GM12872 (cell line): ENCODE data around the gene PAFAH1B1.
A peak's percentile ranks its signal among the peaks of the same experiment; 100 is the strongest.

ENCODE experiments used
- TF ChIP-seq, protein P1 (sequence below): IDR thresholded peaks from 3 replicates; pipeline ENCODE4 v1.5.1; 2011; ENCODE audit warnings: low read depth, mild to moderate bottlenecking, low read length, moderate library complexity; ENCODE audit not compliant: insufficient read depth

The PAFAH1B1 gene

DNA sequence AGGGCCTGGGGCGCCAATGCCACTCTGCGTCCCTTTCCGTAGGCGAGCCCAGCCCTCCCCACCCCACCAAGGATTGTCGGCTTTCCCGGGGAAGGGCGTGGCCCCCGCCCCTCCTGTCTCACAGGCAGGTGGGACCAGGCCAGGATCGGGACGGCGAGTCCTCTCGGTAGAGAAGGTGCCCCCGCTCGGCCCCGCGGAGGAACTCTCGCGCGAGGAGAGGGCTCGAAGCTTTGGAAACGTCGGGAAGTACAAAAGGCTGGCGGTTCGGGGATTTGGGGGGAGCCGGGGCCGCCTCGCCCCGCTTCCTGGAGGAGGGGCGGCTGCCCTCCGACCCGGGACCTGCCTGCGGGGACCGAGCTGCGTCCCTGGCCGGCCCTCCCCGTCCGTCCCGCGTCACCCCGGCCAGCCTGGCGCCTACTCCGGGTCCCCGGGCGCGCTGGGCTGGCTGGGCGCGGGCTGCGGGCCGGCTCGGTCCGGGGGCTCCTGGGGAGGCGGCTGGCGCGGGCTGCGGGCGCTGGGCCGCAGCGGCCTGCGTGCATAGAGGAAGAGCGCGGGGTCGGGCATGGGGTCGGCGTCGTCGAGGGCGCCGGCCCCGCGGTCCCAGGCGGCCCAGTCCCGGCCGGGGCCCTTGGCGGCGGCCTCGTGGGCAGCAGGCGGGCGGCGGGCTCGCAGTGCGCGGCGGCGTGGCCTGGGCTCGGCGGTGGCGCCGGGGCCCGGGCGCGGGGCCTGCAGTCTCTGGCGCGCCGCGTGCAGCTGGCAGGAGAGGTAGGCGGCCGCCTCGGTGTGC lies 130.7 kb downstream of the PAFAH1B1 start:
- TF ChIP-seq, protein P1, sequence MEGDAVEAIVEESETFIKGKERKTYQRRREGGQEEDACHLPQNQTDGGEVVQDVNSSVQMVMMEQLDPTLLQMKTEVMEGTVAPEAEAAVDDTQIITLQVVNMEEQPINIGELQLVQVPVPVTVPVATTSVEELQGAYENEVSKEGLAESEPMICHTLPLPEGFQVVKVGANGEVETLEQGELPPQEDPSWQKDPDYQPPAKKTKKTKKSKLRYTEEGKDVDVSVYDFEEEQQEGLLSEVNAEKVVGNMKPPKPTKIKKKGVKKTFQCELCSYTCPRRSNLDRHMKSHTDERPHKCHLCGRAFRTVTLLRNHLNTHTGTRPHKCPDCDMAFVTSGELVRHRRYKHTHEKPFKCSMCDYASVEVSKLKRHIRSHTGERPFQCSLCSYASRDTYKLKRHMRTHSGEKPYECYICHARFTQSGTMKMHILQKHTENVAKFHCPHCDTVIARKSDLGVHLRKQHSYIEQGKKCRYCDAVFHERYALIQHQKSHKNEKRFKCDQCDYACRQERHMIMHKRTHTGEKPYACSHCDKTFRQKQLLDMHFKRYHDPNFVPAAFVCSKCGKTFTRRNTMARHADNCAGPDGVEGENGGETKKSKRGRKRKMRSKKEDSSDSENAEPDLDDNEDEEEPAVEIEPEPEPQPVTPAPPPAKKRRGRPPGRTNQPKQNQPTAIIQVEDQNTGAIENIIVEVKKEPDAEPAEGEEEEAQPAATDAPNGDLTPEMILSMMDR, result no peak

DNA sequence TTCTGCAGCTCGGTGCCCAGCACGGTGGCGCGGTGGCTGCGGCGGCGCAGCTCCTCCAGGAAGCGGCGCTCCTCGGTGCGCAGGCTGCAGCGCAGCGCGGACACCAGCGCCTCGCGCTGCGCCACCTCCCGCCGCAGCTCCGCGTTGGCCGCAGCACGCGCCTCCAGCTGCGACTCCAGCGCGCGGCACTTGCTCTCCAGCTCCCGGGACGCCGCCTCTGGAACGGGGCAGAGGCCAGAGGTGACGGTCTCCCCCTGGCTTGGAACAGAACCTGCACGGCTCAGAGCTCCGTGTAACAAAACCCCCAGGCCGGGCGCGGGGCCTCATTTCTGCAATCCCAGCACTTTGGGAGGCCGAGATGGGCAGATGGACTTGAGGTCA lies 131.3 kb downstream of the PAFAH1B1 start:
- TF ChIP-seq, protein P1, result peak; percentile 8; the same call in 1 of the 3 replicates

DNA sequence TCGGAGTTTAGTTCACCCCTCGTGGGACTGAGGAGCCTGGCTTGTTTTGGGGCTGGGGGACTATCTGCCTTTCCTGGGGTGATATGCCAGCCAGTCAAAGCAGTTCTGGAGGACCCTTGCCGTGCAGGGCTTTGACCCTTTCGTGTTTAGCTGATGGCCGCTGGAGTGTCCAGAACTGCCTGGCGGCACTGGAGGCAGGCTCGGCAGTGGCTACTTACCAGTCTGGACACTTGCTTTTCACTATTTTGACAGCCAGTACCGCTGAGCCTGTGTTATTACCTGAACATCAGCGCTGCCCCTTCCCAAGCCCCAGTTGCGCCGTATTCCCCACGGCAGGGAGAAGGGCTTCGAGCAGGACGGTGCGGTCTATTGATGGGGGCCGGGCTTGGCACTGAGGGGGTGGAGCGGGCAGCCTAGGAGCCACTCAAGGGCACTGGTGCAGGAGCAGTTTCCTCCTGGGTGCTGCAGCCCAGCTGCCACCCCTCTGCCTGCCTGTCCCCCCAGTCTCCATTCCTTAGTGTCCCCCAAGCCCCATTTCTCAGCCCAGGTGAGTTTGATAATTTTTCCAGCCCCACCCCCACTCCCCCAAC lies 137.4 kb downstream of the PAFAH1B1 start:
- TF ChIP-seq, protein P1, result no peak

DNA sequence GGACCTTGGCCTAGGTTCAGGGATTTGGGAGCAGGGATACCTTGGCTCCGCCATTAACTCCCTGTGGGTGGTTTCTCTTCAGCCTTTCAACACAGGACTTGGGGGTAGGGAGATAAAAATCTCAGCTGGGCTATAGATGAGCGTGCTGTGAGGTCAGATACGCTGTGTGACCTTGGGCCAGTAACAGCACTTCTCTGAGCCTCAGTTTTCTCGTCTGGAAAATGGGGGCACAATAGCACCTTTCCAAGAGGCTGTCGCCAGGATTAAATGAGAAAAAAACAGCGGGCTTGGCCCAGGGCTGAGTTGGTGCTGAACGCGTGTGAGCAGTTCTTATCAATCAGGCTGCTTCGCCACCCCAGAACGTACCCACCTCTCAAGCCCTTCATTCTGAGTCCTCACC lies 138.4 kb downstream of the PAFAH1B1 start:
- TF ChIP-seq, protein P1, result no peak

DNA sequence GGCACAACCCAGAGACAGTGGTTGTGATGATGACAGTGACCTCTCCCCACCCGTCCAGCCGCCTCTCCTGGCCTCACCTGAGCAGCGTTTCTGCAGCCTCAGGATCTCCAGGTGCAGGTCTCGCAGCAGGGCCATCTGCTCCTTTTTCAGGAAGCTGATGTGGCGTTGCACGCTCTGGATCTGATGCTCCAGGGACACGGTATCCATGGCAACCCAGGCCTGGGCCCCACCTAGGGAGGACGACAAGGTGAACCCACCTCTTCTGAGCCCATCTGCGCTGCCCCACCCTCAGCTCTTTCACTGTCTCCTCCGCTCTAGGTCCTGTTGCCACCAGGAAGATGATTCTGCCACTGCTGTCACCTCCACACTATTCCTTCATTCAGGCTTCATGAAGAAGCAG lies 141.5 kb downstream of the PAFAH1B1 start:
- TF ChIP-seq, protein P1, result no peak
